GM11168 (cell line): ENCODE data around the gene LRRC66.

Experiments used
- in situ Hi-C: fragments of 300-500 bp; cut with MboI; formaldehyde crosslinking; loops from one replicate; pipeline ENCODE4 v1.12.0; 2022; ENCODE audit warnings: low sequenced_read_pairs; ENCODE audit not compliant: unreplicated experiment

The LRRC66 gene

GRCh38 chr4:52019936-52020657, at the start of gene LRRC66:
Gene LRRC66, minus strand, starts transcription at chr4:52020363. Its CDS starts 2,750 bp downstream, at chr4:52017613.
- in situ Hi-C loops = loop anchor here (10.0 kb wide), 1 partner anchor 125 kb away; no protein-coding TSS in a partner anchor

- in situ Hi-C loops = no loop called here
Measured at GRCh38 chr4:52069571-52069970, 49.4 kb upstream of the LRRC66 start.

- in situ Hi-C loops = no loop called here
Measured at GRCh38 chr4:52059372-52059771, 39.2 kb upstream of the LRRC66 start.

GRCh38 chr4:52058275-52058674, 38.1 kb upstream of the LRRC66 start:
- in situ Hi-C loops = no loop called here

GRCh38 chr4:52057196-52057595, 37.0 kb upstream of the LRRC66 start:
- in situ Hi-C loops = no loop called here

- in situ Hi-C loops = no loop called here
Measured at GRCh38 chr4:52054254-52054653, 34.1 kb upstream of the LRRC66 start.

GRCh38 chr4:52052475-52052780, 32.3 kb upstream of the LRRC66 start:
- in situ Hi-C loops = no loop called here

- in situ Hi-C loops = no loop called here
Measured at GRCh38 chr4:52051615-52052474, 31.7 kb upstream of the LRRC66 start.

- in situ Hi-C loops = no loop called here
Measured at GRCh38 chr4:52051213-52051614, 31.1 kb upstream of the LRRC66 start, which contains the start of gene SPATA18. Gene SPATA18, plus strand, starts transcription at chr4:52051304. Its CDS starts 401 bp downstream, at chr4:52051705.

- in situ Hi-C loops = no loop called here
Measured at GRCh38 chr4:52049266-52049665, 29.1 kb upstream of the LRRC66 start.

- in situ Hi-C loops = no loop called here
Measured at GRCh38 chr4:52045028-52045427, 24.9 kb upstream of the LRRC66 start.

GRCh38 chr4:52038103-52038912, 18.1 kb upstream of the LRRC66 start, which contains the start of gene SGCB:
Gene SGCB, minus strand, starts transcription at chr4:52038299. Its CDS starts 40 bp downstream, at chr4:52038259.
- in situ Hi-C loops = no loop called here

GRCh38 chr4:52037689-52038102, 17.5 kb upstream of the LRRC66 start:
- in situ Hi-C loops = no loop called here

- in situ Hi-C loops = no loop called here
Measured at GRCh38 chr4:52036886-52037530, 16.8 kb upstream of the LRRC66 start.

GRCh38 chr4:52035190-52035589, 15.0 kb upstream of the LRRC66 start:
- in situ Hi-C loops = no loop called here

GRCh38 chr4:52032005-52032404, 11.8 kb upstream of the LRRC66 start:
- in situ Hi-C loops = loop anchor here (5.0 kb wide), 1 partner anchor 205 kb away; no protein-coding TSS in a partner anchor

GRCh38 chr4:52028970-52029369, 8.8 kb upstream of the LRRC66 start:
- in situ Hi-C loops = loop anchor here (10.0 kb wide), 1 partner anchor 134 kb away; no protein-coding TSS in a partner anchor

GRCh38 chr4:52017814-52018213, 2.3 kb downstream of the LRRC66 start:
- in situ Hi-C loops = no loop called here

GRCh38 chr4:52016981-52017380, 3.2 kb downstream of the LRRC66 start:
- in situ Hi-C loops = no loop called here

- in situ Hi-C loops = no loop called here
Measured at GRCh38 chr4:52015366-52015765, 4.8 kb downstream of the LRRC66 start.
